T-helper 1 cell (primary cell): ENCODE results near the gene AP4M1.
"Not testable (repeated sequence)": the region's sequence is repeated elsewhere in the genome, so short reads cannot be mapped to it uniquely, and the experiment has no call there.

ENCODE experiments used
- DNase-seq, 5 donors: peaks; one replicate each; pipeline ENCODE4 v3.0.0-alpha.2; 2012 to 2020

Gene AP4M1

DNA sequence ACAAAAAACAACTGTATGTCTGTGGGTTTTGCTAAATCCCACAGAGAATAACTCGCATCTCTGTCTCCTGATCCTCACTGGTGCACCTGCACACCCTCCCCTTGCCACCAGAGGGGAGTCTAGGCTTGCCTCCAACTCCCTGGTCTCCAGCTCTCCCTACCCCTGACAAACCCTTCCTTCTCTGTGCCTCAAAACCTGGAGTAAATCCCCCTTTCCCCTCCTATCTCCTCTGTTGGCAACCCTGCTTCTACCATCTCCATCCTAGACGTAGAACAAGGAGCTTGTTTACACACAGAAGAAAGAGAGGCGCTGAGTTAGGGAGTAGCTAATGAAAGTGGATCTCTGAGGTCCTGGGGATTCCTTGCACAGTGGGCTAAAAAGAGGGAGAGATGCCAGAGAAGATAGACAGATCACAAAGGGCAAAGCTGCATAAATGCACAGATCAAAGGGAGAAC, 31.3 kb downstream of the AP4M1 start:
- peak in 4 of 5 donors; percentile 46 to 66 (median 54) for DNase-seq

DNA sequence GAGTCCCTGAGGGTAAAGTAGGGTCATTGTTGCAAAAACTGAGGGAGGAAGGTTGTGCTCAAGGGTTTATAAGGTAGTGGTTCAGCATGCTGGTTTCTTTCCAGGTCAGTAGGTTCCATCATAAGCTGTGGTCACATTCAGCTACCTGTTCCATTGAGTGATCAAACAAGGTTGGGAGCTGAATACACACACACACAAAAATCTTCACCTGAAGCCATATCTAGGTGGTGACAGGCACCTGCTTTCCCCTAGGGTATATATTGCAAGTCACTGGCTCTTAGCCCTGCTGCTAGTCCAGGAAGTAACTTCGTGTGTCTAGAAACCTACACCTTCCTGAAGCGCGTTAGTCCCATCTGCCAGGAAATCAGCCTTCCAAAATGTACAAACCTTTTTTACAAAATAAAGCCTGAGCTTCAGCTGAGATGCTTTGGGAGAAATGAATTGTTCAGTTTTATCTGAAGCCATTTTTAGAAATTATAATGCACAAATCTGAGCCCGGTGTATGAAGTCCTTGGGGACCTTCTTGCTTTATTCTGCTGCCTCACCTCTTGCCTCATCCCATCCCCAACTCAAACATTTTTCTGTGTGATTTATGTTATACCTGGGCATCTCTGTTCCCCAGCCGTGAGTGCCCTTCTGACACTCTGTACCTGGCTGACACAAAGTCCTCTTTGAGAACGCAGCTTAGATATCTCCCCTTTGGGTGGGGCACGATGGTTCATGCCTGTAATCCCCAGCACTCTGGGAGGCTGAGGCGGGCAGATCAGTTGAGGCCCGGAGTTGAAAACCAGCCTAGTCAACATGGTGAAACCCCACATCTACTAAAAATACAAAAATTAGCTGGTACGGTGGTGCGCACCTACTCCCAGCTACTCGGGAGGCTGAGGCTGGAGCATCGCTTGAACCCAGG, 36.7 kb downstream of the AP4M1 start:
- no peak for DNase-seq

DNA sequence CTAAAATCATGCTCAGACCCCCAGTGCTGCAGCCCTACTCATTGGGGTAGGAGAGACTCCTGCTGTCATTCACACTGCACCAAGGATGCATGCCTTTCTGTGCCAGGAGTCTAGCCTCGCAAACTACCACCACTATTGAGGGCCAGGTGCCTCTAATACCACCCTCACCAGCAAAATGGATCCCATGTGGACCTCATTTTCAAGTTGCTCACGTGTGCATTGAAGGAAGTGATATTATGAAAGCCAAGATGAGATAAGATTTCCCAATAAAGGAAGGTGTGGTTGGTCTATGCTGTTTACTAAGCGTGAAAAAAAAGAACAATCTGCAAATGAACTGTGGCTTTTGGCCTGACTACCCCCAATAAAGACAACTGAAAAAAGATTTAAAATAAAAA, 40.1 kb downstream of the AP4M1 start:
- no peak for DNase-seq

DNA sequence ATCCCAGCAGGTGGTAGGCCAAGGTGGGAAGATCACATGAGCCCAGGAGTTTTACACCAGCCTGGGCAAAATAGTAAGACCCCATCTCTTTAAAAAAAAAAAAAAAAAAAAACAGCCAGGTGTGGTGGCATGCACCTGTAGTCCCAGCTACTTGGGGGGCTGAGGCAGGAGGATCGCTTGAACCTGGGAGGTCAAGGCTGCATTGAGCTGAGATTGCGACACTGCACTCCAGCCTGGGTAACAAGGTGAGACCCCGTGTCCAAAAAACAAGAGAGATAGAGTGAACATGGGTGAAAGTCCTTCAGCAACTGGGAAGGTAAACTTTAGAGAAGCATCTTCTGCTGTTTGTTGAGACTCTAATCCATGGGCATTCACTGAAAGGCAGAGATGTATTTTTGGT, 41.0 kb downstream of the AP4M1 start:
- no peak for DNase-seq

DNA sequence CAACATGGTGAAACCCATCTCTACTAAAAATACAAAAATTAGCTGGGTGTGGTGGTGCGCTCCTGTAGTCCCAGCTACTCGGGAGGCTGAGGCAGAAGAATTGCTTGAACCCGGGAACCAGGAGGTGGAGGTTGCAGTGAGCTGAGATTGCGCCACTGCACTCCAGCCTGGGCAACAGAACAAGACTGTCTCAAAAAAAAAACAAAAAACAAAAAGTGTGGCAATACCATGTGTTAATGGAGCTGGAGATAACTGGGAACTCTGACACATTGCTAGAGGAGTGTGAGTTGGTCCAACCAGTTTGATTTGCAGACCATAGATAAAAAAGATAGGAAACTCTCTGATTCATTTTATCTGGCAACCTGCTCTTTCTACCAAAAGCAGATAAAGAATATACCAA, 44.9 kb downstream of the AP4M1 start:
- DNase-seq = not testable (repeated sequence)

DNA sequence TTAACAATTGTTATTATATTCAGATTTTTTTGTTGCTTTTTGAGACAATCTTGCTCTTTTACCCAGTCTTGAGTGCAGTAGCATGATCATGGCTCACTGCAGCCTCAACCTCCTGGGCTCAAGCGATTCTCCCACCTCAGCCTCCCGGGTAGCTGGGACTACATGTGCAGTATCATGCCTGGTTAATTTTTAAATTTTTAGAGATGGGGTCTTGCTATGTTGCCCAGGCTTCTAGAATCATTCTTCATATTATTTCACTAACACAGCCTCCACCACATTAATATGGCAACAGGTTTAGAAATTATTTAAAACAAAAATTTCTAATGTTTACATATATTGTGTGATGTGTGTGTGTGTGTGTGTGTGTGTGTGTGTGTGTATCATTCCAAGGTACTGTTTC, 45.8 kb downstream of the AP4M1 start:
- DNase-seq = no peak

DNA sequence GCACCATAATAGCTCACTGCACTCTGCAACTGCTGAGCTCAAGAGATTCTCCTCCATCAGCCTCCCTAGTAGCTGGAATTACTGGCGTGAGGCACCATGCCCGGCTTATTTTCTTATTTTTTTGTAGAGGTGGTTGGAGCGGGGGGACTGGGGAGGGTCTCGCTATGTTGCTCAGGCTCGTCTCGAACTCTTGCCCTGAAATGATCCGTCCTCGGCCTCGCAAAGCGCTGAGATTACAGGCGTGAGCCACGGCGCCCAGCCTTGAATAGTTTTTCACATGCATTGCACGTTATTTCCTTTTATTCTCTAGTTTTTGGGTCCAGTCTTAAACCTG, 46.7 kb downstream of the AP4M1 start:
- no peak for DNase-seq

DNA sequence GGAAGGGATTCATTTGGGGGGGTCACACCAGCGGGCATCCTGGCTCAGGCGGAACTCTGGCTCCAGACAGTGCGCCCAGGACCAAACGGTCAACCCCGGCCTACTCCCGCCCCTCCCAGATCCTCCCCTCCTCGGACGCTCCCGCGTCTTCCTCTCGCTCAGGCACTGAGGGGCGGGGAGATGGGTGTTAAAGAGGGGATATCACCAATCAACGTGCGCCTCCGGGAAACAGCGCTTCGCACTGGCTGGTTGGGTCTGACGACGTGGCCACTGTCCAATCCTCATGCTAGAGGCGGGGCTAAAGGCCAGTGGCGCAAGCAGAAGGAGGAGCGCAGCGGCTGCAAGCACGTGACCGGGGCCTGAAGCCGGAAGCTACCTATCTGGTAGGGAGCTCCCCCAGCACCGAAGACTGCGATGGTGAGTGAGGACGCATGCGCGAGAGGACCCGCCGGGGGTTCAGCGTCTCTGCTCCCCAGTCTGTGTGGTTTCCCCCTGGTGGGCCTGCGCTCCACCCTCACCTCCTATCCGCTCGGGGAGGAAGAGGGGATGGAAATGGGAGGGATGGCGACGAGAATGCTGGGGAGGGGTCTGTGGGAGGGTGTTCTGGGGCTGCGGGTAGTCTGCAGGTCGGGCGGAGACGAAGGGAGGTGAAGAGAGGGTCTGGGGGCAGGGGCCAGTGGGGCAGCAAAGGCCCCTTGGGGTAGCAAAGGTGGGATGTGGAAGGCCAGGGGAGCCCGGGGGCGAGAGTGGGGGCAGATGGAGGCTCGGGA, 47.3 kb downstream of the AP4M1 start, which contains the start of gene LAMTOR4:
Gene LAMTOR4, plus strand, starts transcription at position 360 of the 770 bp plus-strand sequence. Its CDS starts 55 bp downstream, at position 415.
- peak; percentile 97 to 100 (median 98) for DNase-seq

DNA sequence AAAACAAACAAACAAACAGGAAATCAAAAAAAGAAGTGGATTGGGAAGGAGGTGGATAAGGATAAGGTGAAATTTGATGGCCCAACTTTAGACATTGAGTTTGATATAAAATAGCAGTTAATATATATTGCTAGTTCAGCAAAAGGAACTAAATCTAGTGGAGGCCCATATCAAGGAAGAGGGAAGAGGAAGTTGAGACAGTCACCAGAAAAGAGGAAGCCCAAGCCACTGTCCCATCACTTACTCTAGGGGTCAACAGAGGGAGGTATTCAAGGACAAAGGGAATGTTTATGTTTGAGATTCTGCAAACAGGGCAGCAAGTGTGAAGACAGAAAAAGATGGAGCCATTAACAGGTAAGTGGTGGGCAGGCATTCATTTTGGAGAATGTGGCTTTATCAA, 51.0 kb downstream of the AP4M1 start:
- no peak for DNase-seq

DNA sequence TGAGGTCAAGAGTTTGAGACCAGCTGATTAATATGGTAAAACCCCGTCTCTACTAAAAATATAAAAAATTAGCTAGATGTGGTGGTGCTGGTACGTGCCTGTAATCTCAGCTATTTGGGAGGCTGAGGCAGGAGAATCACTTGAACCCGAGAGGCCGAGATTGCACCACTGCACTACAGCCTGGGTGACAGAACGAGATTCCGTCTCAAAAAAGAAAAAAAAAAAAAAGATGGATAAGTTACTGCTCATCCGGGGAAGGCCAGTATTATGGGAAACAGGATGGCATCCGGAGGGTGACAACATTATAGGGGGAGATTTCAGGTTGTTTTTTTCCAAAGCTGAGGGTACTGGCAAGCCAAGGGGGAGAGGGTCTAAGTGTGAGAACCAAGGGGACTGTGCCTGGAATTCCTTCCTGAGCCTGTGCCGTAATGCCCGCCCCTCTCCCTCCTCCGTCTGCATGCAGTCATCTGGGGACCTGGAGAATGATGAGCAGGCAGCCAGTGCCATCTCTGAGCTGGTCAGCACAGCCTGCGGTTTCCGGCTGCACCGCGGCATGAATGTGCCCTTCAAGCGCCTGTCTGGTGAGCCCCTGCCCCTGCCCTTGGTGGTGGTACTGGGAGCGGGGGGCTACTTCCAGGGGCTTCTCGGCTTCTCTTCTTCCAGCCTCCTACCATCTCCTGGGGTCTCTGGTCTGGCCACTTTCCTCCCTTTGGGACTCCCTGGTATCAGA, 51.7 kb downstream of the AP4M1 start:
- DNase-seq = no peak

DNA sequence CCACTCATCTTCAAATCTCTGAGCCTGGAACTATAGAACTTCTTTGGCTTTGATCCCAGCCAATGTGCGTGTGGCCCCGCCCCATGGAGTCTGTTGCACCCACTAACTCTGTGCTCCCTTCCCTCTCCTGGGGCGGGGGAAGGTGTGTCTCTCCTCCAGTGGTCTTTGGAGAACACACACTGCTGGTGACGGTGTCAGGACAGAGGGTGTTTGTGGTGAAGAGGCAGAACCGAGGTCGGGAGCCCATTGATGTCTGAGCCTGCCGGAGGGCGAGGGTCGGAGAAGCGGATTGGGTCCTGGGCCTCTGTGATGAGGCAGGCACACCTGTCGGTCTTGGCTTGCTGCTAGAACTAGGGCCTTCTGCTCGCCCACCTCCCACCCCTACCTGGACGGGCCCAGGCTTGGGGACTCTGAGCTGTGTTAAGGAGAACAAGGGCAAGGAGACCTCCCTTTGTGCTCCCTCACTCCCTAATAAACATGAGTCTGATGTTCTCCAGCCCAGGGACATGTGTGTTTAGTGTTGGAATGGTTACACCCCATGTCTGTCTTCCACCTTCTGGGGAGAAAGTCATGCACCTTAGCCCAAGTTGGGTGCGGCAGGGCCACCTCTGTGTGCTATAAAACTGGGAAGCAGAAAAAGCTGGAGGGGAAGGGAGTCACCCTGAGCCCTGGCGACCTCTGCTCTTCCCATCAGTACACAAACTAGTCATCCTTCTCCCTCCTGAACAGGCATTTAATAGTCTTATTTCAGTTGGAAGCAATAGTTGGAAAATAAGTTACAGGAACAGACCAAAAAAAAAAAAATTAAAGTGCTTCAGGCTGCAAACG, 52.5 kb downstream of the AP4M1 start:
- no peak for DNase-seq

DNA sequence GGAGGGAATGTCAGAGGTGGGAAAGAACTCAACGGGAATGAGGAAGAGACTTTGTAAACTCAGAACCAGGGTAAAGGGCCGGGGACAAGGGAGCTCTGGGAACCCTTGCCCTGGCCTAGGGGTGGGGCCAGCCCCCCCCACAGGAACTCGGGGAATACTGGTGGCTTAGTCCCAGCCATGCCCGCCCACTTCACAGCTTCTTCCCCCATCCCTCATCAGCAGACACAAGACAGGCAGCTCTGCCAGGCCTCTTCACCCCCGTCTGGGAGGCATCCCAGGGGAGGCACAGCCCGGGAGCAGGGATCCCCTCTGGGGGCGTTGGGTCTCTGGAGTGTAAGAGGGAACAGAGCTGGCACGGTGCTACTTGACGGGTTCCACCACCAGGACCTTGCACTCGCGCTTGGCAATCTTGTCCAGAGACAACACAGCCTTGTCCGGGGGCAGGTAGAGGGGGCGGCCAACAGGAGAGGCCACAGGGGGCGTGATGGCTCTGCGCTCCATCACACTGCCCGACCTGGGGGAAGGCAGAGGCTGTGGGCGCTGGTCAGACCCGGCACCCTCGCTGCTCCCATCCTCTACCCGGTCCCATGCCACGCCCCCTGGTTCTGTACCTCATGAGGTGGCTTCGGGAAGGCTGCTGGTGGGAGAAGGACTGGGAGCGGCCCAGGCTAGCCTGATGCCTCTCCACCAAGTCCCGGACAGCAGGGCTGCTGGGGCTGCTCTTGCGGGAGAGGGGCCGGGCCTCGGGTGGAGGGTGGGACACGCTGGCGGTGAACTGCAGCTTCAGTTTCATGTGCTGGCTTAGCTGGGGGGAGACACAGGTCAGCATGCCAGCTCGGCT, 53.4 kb downstream of the AP4M1 start:
- no peak for DNase-seq

DNA sequence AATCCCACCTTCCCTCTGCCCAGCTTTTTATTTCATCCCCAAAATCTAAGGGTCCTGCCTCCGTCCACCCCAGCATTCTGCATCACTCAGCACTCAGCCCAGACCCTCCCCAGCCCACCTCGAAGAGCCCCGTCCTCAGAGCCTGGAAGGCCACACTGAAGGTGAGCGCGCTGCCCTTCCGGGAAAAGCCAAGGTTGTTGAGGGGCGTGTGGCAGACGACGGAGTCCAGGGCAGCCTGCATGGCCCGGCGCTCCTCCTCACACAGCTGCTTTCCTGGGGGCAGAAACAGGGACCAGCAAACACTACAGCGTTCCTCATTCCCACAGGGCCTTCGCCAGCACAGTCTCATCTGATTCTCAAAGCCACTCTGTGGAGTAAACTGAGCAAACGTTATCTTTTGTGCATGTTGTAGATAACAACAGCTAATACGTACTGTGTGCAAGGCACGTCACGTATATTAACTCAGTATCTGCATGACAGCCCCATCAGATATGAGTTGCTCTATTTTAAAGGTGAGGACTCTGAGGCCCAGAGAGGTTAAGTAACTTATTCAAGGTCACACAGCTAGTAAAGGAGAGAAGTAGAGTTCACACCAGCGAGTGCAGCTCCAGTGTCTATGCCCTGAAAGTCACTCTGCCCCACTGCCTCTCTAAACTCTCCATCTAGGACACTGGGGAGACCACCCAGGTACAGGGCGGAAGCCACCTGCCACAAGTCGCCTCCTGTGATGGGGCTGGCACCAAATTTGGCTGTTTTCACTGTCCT, 54.3 kb downstream of the AP4M1 start:
- DNase-seq = no peak

DNA sequence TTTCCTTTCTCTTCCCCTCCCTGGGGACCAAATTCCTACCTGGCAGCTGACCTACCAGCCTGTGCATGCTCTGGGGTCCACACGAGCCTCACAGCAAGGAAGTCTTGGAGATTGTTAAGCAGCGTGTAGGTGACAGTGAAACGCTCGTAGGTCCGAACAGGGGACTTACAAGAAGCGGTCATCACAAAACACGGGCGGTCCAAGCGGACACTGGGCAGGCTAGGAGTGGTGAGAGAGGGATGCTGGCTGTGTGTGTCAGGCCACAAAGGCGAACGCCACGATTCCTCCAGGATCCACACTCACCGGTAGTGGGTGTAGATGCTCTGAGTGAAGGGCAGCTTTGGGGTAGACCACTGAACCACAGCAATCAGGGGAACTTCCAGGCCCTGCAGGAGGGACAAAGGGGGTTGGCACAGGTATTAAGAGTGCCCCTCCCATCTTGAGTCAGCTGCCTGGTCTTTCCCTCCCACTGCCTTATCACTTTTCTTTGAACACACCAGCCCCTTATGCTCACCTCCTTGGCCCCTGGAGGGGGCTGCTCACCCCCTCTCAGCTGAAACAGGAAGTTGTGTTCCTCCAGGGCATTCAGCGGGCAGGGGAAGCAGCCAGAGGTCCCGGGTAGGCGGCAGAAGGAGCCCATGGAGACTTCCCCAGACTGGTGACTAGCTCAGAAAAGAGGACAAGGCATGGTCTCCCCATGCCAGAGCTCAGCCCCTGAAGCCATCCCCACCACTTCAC, 55.1 kb downstream of the AP4M1 start:
- DNase-seq = peak in 1 of 5 donors; percentile 14

DNA sequence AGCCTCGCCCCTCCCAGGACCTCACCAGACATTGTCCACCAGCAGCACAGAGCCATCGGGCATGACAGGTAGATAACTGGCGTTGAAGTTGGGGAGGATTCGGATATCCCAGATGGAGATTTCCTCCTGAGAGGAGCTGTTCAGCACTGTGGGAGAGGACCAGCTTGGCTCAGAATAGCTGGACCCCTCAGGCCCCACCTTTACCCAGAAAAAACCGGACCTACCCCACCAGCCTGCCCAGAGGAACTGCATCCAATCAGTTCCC, 55.6 kb downstream of the AP4M1 start:
- DNase-seq = no peak

DNA sequence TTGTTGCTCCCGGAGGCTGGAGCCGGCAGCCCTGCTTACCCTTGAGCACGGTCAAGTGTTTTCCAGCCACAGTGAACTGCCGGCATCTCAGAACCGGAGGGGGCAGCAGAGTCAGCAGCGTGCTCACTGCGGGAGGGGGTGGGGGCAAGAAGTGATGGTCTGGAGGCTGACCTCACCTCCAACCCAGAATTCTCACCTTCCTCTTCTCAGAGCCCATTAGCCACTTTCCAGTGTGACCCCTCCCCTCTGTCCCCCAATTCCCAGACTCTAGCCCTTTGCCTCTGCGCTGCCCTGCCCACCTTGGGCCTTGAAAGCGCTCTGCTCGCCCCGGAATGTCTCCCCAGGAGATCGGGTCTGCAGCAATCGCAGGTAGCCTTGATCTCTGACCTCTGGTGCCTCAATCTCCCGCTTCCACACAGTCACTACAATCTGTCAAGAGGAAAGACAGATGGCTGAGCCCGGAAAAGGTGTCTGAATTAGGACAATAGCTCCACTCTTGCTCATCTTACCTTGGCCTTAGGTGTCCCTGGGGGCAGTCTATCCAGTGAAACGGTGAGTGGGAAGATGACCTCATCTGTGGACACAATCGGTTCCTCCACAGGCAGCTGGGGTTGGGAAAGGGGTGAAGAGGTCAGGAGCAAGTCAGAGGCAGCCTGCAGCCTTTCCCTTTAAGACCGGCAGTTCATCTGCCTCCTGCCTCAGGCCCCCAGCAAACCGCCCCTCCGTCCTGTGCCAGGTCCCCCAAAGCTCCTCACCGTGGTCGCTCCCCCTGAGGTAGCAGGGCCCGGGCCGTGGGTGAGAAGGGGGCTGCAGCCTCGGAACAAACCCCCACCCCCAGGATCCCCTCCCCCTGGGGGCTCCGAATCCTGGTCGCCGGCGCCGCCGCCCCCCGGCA, 56.1 kb downstream of the AP4M1 start:
- no peak for DNase-seq
